Lower lobe of right lung (tissue), 2 donors: Measurements from ENCODE around the gene RANBP1. TPM values are rescaled to one million over a fixed set of nuclear protein-coding genes. Genes with fewer than 3 reads are reported as not detected.

Source experiments
- ATAC-seq, 2 donors: fragments of 200-7000 bp; cut with Tn5 transposase; one replicate each; pipeline ENCODE4 v1.9.1; 2020 to 2022; ENCODE audit warnings: mild to moderate bottlenecking in 2 of 2, moderate library complexity in 2 of 2
- DNase-seq: peaks from one replicate; pipeline ENCODE4 v3.0.0-alpha.2; 2020
- H3K27ac ChIP-seq: fragments of 200-600 bp; one replicate; pipeline ENCODE4 v1.8.0; 2022
- H3K27me3 ChIP-seq: fragments of 200-600 bp; one replicate; pipeline ENCODE4 v1.8.0; 2022; ENCODE audit warnings: low read depth
- H3K36me3 ChIP-seq: fragments of 200-600 bp; one replicate; pipeline ENCODE4 v1.8.0; 2022; ENCODE audit warnings: mild to moderate bottlenecking
- H3K4me1 ChIP-seq: fragments of 200-600 bp; one replicate; pipeline ENCODE4 v1.8.0; 2022
- H3K4me3 ChIP-seq: fragments of 200-600 bp; one replicate; pipeline ENCODE4 v1.8.0; 2022; ENCODE audit warnings: mild to moderate bottlenecking
- H3K9me3 ChIP-seq: fragments of 200-600 bp; one replicate; pipeline ENCODE4 v1.8.0; 2022
- intact Hi-C: fragments of 100-400 bp; cut with DNase I; formaldehyde crosslinking; loops from one replicate; pipeline ENCODE4 v1.11.0; 2022
- total RNA-seq: library from RNA; stranded (reverse); fragmentation: NEBNext Ultra II Directional; extraction: Animal tissue kit (Norgen Biotek cat#: 25700); gene quantifications from one replicate; pipeline ENCODE4 v1.2.1, GENCODE V29; 2021
- TF ChIP-seq, protein P1 (sequence below): fragments of 200-600 bp; IDR thresholded peaks from one replicate; pipeline ENCODE4 v1.8.0; 2022; ENCODE audit warnings: antibody characterized with exemption, mild to moderate bottlenecking
- donor health status: DM: no; HTN: yes; CAD: no; lungs with severe emphysema.

The RANBP1 gene
- total RNA-seq, 1 donor from 2014 or later: 58.3 TPM

GRCh38 chr22:20140521-20140964 is 24.6 kb downstream of the RANBP1 start:
- intact Hi-C loops: no loop called here
- ATAC-seq (no peak), DNase-seq (no peak)
- H3K27ac ChIP-seq: no peak overlapping the region
- no peaks in the 10 kb centered on the region for H3K9me3 ChIP-seq
- H3K36me3 ChIP-seq: peaks cover 31% of the 10 kb centered on the region
- peaks cover 27% of the 10 kb centered on the region for H3K4me1 ChIP-seq
- no peak overlapping the region for H3K4me3 ChIP-seq
- no peaks in the 10 kb centered on the region for H3K27me3 ChIP-seq
- TF ChIP-seq, protein P1, sequence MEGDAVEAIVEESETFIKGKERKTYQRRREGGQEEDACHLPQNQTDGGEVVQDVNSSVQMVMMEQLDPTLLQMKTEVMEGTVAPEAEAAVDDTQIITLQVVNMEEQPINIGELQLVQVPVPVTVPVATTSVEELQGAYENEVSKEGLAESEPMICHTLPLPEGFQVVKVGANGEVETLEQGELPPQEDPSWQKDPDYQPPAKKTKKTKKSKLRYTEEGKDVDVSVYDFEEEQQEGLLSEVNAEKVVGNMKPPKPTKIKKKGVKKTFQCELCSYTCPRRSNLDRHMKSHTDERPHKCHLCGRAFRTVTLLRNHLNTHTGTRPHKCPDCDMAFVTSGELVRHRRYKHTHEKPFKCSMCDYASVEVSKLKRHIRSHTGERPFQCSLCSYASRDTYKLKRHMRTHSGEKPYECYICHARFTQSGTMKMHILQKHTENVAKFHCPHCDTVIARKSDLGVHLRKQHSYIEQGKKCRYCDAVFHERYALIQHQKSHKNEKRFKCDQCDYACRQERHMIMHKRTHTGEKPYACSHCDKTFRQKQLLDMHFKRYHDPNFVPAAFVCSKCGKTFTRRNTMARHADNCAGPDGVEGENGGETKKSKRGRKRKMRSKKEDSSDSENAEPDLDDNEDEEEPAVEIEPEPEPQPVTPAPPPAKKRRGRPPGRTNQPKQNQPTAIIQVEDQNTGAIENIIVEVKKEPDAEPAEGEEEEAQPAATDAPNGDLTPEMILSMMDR: no peak

- no peak for ATAC-seq
- no peak for DNase-seq
- Histone ChIP-seq H3K36me3 (peaks cover 31% of the 10 kb centered on the region), H3K4me3 (no peak overlapping the region), H3K4me1 (peaks cover 19% of the 10 kb centered on the region), H3K9me3 (no peaks in the 10 kb centered on the region), H3K27me3 (no peaks in the 10 kb centered on the region), H3K27ac (no peak overlapping the region)
- TF ChIP-seq, protein P1: no peak
- intact Hi-C loops: no loop called here
Measured at GRCh38 chr22:20141186-20142077, 25.5 kb downstream of the RANBP1 start.

DNA sequence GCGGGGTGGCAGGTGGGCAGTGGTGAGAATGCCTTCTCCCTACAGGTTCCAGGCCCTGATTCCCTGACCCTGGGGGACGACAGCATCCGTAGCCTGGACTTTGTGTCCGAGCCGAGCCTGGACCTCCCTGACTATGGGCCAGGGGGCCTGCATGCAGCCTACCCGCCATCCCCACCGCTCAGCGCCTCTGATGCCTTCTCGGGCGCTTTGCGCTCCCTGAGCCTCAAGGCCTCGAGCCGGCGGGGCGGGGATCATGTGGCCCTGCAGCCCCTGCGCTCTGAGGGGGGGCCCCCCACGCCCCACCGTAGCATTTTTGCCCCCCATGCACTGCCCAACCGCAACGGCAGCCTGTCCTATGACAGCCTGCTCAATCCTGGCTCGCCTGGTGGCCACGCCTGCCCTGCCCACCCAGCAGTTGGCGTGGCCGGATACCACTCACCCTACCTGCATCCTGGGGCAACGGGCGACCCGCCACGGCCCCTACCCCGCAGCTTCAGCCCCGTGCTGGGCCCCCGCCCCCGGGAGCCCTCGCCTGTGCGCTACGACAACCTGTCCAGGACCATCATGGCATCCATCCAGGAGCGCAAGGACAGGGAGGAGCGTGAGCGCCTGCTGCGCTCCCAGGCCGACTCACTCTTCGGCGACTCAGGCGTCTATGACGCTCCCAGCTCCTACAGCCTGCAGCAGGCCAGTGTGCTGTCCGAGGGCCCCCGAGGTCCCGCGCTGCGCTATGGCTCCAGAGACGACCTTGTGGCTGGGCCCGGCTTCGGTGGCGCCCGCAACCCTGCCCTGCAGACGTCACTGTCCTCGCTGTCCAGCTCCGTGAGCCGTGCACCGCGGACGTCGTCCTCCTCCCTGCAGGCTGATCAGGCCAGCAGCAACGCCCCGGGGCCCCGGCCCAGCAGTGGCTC is 27.1 kb downstream of the RANBP1 start:
- TF ChIP-seq, protein P1: no peak
- no peaks in the 10 kb centered on the region for H3K9me3 ChIP-seq
- H3K4me3 ChIP-seq: no peak overlapping the region
- H3K36me3 ChIP-seq: peaks cover 31% of the 10 kb centered on the region
- DNase-seq: no peak
- no peaks in the 10 kb centered on the region for H3K27me3 ChIP-seq
- H3K4me1 ChIP-seq: peaks cover 4% of the 10 kb centered on the region
- intact Hi-C loops: no loop called here
- H3K27ac ChIP-seq: no peak overlapping the region
- ATAC-seq: no peak

DNA sequence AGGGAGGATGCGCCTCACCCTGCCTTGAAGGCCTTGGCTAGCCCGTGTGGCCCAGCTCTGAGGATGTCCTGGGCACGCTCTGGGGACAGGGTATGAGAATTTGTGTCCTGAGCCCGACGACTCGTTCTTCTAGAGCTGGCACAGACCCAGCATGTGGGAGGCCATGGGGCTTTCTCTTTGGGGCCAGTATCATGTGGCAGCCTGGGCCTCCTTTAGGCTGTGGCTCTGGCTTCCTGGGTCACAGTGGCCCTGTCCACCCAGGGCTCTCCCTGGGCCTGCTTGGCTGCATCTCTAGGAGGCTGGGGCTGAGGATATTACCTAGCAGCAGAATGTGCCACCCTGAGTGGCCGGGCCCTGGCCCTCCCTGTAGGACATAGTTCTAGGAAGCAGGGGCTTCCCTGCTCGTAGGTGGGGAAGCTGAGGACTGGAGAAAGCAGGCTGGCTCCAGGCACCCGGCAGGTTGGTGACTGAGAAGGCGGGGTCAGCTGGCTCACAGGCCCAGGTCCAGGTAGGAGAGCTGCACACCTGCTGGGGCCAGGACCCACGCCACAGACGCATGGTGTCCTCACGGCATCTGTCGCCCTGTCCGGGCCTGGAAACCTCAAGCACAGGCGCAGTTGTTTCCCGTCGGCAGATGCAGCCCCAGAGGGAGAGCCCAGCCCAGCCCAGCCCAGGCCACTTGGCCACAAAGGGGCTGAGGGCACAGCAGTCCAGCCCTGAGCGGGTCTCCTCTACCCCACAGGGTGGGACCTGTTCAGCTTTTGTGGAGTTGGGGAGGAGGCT is 28.2 kb downstream of the RANBP1 start:
- DNase-seq (no peak), ATAC-seq (no peak)
- Histone ChIP-seq H3K27ac (no peak overlapping the region), H3K27me3 (no peaks in the 10 kb centered on the region), H3K4me1 (no peaks in the 10 kb centered on the region), H3K36me3 (peaks cover 31% of the 10 kb centered on the region), H3K9me3 (no peaks in the 10 kb centered on the region), H3K4me3 (no peak overlapping the region)
- TF ChIP-seq, protein P1: no peak
- intact Hi-C loops: no loop called here
